ENCODE measurements around the gene FBXO8.

FBXO8 gene

DNA sequence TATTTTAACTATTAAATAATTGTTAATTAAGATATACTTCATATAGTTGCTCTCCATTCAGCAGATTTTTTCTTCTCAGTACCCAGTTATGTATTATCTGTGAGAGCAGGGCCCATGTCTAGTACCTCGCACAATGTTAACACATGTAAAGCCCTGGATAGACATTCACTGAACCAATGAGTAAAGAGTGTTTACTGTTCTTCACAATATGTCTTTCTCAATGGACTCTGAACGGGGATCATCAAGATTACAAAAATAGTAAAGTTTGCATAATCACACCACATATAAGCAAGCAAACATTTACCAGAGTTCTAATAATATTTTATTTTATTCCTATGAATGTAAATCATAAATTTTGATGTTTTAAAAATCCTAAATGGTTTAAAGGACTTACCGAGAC is 47.1 kb downstream of the FBXO8 start:
- DNase-seq (ENCODE audit: low read depth, low spot score), result no peak
- no peak overlapping the region for H3K4me3 ChIP-seq (ENCODE audit: low read depth, low read length)
- in situ Hi-C loops (cut with HindIII; ENCODE audit: low sequenced_read_pairs), result no loop called here
- TF ChIP-seq, protein P1, sequence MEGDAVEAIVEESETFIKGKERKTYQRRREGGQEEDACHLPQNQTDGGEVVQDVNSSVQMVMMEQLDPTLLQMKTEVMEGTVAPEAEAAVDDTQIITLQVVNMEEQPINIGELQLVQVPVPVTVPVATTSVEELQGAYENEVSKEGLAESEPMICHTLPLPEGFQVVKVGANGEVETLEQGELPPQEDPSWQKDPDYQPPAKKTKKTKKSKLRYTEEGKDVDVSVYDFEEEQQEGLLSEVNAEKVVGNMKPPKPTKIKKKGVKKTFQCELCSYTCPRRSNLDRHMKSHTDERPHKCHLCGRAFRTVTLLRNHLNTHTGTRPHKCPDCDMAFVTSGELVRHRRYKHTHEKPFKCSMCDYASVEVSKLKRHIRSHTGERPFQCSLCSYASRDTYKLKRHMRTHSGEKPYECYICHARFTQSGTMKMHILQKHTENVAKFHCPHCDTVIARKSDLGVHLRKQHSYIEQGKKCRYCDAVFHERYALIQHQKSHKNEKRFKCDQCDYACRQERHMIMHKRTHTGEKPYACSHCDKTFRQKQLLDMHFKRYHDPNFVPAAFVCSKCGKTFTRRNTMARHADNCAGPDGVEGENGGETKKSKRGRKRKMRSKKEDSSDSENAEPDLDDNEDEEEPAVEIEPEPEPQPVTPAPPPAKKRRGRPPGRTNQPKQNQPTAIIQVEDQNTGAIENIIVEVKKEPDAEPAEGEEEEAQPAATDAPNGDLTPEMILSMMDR (IDR thresholded peaks at IDR 0.05; ENCODE audit: low read depth, low read length), result no peak

GRCh38 chr4:174230680-174231079 is 52.8 kb downstream of the FBXO8 start:
- in situ Hi-C loops (cut with HindIII; ENCODE audit: low sequenced_read_pairs), result no loop called here
- no peak for DNase-seq (ENCODE audit: low read depth, low spot score)
- TF ChIP-seq, protein P1 (IDR thresholded peaks at IDR 0.05; ENCODE audit: low read depth, low read length), result no peak
- no peak overlapping the region for H3K4me3 ChIP-seq (ENCODE audit: low read depth, low read length)

DNA sequence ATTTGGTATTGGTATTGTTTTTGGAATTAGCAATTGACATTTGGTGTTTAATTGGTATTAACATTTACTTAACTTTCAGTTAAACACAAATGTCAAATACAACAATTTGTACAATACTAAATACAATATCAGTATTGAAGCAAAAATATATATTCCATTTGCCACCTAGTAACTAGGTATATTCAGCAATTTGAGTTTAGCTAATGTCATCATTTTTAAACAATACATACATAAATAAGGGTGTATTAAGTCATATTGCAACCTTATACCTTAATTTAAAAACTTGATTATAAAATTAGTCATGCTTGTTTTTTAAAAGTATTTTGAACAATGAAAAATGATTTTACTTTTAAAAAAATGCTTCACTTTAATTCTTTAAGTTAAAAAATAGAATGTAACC is 53.3 kb downstream of the FBXO8 start:
- DNase-seq (ENCODE audit: low read depth, low spot score), result no peak
- TF ChIP-seq, protein P1 (IDR thresholded peaks at IDR 0.05; ENCODE audit: low read depth, low read length), result no peak
- H3K4me3 ChIP-seq (ENCODE audit: low read depth, low read length), result no peak overlapping the region
- in situ Hi-C loops (cut with HindIII; ENCODE audit: low sequenced_read_pairs), result no loop called here

- in situ Hi-C loops (cut with HindIII; ENCODE audit: low sequenced_read_pairs), result no loop called here
- H3K4me3 ChIP-seq (ENCODE audit: low read depth, low read length), result no peak overlapping the region
- TF ChIP-seq, protein P1 (IDR thresholded peaks at IDR 0.05; ENCODE audit: low read depth, low read length), result no peak
- DNase-seq (ENCODE audit: low read depth, low spot score), result no peak
These were observed 54.5 kb downstream of the FBXO8 start for GRCh38 chr4:174228988-174229387.

DNA sequence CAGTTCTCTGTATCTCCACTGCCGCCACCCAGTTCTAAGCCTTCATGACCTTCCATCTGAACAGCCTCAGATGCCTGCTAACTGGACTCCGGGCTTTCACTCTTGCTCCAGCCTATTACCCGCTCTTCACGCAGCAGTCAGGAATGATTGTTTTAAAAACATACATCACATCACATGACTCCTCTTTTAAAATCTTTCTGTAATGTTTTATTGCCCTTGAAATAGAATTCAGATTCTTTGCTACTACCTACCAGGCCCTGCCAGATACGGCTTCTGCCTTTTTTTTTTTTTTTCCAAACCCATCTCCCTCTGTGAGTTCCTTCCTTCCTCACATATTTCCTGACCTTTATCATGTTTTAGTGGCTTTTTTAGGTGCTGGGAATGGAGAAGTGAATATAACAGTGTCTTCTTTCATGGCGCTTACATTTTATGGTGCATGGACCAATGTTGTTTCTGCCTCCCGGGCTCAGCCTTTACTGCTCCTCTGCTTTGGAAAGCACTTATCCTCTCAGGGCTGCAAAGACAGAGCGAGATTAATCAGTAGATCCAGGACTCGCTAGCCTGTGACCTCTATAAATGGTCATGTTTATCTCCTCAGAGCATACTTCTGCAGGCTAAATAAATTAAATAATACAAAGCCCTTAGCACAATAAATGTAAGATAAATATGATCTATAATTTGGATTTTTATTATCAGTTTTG is 58.0 kb downstream of the FBXO8 start:
- DNase-seq (ENCODE audit: low read depth, low spot score), result no peak
- in situ Hi-C loops (cut with HindIII; ENCODE audit: low sequenced_read_pairs), result no loop called here
- H3K4me3 ChIP-seq (ENCODE audit: low read depth, low read length), result no peak overlapping the region
- TF ChIP-seq, protein P1 (IDR thresholded peaks at IDR 0.05; ENCODE audit: low read depth, low read length), result no peak

DNA sequence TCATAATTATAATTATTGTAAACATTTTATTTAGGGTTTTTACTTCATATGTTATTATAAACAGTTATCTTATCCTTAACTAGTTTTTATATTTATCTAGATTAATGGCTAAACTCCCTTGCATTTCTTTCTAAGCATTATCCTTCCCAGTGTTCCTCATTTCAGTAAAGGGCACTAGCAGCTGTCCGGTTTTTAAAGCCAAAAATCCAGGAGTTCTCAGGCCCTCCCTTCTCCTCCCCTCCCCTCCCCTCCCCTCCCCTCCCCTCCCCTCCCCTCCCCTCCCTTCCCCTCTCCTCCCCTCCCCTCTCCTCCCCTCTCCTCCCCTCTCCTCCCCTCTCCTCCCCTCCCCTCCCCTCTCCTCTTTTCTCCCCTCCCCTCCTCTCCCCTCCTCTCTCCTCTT is 58.9 kb downstream of the FBXO8 start:
- DNase-seq (ENCODE audit: low read depth, low spot score), result no peak
- TF ChIP-seq, protein P1 (IDR thresholded peaks at IDR 0.05; ENCODE audit: low read depth, low read length), result no peak
- in situ Hi-C loops (cut with HindIII; ENCODE audit: low sequenced_read_pairs), result no loop called here
- H3K4me3 ChIP-seq (ENCODE audit: low read depth, low read length), result no peak overlapping the region
